DMS153 treated with DMSO at 0.1 percent for 48 hours (cell line): ENCODE data around the gene RHPN2.
A peak's percentile ranks its signal among the peaks of the same experiment; 100 is the strongest.
"Not testable (repeated sequence)": the region's sequence is repeated elsewhere in the genome, so short reads cannot be mapped to it uniquely, and the experiment has no call there.

Source experiments
- DNase-seq: peaks from one replicate; lab custom pipeline; 2025; ENCODE audit not compliant: unreplicated experiment; lab: John Stamatoyannopoulos, UW

Gene RHPN2

GRCh38 chr19:33032218-33032781, 32.4 kb downstream of the RHPN2 start:
- DNase-seq = no peak

DNA sequence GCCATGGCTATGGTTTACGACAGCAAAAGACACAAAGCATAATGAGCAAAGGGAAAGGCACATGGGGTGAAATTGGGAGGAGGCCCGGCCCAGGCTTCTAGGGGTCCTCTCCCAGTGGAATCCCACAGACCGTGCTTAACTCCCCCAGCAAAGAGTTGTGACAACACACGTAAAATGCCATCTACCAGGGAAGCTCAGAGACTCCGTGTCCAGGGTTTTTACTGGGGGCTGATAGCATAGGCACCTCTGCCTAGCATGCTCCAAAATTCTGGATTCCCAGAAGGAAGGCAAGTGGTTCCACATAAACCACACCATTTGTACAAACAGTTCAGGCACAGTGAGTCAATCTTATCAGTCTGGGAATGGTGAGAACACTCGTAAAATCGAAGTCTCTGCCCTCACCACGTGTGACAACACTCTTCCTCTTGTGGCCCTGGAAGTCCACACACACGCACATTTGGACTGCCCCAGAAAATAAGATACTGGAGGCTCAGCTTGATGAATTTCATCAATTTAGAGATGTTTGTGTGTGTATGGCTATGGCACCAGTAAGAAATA, 34.9 kb downstream of the RHPN2 start:
- no peak for DNase-seq

DNA sequence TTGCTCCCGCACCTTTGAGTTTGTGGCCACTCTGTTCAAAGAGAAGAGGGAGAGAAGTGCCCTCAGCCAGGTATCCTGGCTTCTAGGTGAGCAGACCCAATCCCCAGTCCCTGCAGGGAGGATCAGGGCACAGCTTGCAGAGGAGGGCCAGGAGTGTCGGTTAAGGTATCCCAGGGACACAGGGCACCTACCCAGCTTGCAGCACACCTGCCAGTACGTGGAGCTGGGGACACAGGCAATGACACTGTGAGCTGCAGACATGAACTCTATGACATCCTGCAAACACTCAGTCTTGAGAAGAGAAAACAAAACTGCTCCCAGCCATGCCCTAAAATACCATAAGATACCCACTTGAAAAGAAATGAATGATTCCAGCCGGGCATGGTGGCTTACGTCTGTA, 38.1 kb downstream of the RHPN2 start:
- DNase-seq = not testable (repeated sequence)

DNA sequence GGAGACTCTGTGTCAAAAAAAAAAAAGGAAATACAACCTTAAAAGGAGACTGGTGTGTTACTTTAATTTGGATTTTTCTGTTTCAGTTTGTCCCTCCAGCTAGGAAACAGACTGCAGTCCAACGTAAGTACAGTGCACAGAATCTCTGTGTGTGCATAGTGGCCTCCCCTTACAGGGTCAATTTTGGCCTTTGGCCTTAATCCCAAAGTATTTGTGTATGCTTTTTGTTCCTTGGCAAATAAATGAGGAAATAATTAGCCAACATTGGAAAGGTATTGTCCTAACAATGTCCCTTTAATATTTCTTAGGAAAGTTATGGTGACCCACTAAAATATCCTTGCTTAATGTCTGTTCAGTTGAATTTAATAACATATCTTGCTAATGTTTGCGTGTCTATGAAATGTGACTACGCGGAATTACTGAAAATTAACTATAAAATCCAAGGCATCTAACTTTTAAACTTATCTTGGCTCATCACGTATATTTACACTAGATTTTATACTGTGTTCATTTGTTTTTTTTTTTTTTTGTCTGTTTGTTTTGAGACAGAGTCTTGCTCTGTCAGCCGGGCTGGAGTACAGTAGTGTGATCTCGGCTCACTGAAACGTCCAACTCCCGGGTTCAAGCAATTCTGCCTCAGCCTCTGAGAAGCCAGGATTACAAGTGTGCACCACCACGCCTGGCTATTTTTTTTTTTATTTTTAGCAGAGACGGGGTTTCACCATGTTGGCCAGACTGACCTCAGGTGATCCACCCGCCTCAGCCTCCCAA, 39.0 kb downstream of the RHPN2 start:
- DNase-seq = not testable (repeated sequence)

DNA sequence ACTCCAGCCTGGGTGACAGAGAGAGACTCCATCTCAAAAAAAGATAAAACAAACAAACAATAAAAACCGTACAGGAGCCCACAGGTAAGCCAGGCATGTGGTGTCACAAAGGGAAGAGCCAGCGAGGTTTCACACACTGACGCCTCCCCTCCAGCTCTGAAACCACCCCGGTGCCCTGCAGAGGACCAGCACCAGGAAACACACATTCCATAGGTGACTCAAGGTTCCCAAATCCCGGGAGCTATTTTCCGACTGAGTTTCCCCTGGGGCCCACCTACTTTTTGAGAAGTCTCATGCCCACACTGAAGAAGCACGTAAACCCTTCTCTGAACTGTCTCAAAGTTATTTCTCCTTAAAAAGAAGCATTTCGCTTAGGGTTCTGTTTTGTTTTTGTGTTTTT, 40.3 kb downstream of the RHPN2 start:
- DNase-seq = no peak

DNA sequence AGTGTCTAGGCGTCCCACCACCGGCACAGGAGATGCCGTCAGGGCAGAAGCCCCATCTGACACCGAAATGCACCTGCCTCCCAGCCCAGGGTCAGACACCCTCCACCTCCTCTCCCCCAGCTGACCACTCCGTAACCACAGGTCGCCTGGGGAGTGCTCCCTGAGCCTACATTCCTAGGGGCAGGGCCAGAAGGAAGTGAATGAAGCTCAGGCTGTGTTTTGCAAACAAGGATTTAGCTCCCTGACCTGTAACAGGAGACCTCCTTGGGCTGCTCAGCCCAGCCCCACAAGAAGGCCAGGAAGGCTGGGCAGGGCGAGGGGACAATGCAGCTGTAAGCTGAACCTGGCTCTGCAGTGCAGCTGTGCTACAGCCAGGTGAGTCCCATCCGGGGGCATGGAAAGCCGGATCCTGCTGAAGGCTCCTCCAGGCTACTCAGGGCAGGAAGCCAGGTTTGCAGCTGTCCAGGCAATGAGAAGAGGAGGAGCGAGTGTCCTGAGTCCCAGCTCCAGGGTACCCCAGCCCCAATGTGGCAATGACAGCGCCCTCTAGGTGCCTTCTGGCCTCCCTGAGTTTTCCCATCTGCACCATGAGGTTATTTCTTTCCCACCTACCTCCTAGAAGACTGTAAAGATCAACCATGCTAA, 42.1 kb downstream of the RHPN2 start:
- no peak for DNase-seq

- not testable (repeated sequence) for DNase-seq
Measured at GRCh38 chr19:33010891-33011290, 53.8 kb downstream of the RHPN2 start.

DNA sequence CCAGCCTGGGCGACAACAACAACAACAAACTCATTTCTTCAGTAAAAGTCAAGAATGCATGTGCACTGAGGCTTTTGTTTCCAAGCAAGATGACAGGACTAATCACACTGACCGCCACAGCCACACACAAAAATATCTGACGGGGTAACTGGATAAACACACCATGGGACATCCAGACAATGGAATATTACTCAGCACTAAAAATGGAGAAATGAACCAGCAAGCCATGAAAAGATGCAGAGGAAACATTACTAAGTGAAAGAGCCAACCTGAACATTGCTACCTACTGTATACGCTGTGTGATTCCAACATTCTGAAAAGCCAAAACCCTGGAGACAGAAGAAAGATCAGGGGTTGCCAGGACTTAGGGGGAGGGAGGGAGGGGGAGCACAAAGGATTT, 56.0 kb downstream of the RHPN2 start:
- DNase-seq = no peak

DNA sequence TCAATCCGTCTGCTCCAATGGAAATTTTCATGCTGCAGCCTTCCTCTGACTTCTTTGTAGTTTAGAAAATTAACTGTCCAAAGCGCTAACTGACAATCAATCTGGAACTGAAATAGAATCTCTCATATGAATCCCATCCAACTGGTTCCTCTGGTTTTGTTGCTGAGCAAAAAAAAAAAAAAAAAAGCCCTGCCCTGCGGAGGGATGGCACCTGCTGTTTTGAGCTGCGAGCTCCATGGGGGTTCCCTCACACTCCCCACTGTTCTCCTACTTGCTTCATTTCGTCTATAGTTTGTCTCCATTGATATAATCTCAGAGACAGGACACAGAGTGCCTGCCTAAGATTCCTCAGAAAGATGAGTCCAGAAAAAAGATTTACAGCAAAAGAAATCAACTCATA, 59.2 kb downstream of the RHPN2 start:
- DNase-seq = peak; percentile 22

DNA sequence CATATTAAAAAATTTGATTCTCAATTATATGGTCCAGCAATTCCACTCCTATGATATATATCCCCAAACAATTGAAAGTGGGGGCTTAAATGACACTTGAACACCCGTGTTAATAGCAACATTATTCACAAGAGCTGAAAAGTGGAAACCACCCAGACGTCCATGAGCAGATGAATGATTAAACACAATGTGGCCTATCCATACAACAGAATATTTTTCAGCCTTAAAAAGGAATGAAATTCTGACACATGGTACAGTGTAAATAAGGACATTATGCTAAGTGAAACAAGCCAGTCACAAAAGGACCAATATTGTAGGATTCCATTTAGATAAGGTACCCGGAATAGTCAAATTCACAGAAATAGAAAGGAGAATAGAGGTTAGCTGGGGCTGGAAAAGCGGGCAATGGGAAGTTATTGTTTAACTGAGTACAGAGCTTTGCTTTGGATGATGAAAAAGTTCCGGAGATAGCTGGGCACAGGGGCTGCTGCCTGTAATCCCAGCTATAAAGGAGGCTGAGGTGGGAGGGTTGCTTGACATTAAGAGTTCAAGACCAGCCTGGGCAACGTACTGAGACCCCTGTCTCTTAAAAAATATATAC, 61.2 kb downstream of the RHPN2 start:
- DNase-seq = not testable (repeated sequence)

DNA sequence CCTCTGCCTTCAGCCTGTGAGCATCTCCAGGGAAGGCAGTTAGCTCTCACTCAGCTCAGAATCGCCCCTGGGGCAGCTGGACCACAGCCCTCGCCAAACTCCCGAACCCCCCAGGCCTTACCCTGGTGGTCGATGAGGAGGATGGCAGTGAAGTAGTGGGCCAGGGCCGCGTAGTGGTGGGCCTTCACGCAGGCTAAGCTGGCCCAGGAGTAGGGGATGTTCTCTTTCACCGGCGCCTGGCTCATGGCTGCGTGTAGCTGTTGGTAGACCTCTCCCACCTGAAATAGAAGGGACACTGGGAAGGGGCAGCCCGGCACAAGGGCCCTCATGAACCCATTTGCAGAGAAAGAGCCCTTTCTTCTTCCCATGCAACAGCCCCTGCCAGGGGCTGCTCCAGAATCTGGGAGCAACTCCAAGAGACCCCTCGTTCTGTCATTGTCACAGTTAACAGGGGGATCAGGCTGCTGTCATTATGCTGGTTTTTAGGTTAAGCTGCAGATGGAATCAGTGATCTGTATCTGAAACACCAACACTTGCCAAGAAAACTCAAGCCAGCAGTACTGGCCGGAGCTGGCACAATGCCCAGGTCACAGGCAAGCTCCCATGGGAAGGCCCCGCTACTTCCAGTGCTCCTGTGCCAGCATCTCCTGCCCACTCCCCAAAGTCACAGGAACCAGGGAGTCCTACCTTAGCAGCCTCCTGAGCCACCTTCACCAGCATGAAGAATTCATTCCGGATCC, 62.4 kb downstream of the RHPN2 start:
- DNase-seq = not testable (repeated sequence)

- no peak for DNase-seq
Measured at GRCh38 chr19:33000910-33001309, 63.8 kb downstream of the RHPN2 start.

DNA sequence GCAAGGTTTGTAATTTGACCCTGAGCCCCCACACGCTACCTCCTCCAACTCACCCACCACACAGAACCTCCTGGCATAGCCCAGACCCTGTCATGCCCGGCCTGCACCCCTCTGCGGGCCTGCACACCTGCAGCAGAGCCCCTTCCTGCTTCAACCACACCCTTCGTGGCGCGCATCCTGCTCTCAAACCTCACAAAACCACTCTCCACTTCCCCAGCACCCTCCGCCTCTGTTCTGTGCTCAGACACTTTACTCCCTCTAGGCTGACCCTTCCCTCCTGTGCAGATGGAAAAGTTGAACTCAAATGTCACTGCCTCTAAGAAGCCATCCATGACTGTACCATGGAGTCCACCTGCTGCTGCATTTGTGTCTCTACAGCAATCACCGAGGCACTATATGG, 64.2 kb downstream of the RHPN2 start:
- DNase-seq = no peak

GRCh38 chr19:32998722-32999121, 66.0 kb downstream of the RHPN2 start:
- DNase-seq = no peak

GRCh38 chr19:32997716-32998355, 66.9 kb downstream of the RHPN2 start:
- DNase-seq = no peak

DNA sequence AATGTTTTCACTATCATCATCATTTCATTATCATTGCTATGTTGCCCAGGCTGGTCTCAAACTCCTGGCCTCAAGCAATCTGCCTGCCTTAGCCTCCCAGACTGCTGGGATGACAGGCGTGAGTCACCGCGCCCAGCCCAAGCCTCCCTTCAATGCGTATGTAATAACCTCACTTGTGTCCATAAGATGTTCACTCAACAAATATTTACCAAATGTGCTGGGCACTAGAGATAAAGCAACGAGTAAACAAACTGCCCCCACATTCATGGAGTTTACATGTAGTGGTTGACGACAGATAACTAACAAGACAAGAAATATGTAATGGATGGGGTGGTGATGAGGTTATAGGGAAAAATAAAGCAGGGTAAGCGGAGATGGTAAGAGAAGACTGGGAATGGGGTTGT, 67.6 kb downstream of the RHPN2 start:
- not testable (repeated sequence) for DNase-seq

- DNase-seq = not testable (repeated sequence)
Measured at GRCh38 chr19:32995966-32996365, 68.7 kb downstream of the RHPN2 start.

DNA sequence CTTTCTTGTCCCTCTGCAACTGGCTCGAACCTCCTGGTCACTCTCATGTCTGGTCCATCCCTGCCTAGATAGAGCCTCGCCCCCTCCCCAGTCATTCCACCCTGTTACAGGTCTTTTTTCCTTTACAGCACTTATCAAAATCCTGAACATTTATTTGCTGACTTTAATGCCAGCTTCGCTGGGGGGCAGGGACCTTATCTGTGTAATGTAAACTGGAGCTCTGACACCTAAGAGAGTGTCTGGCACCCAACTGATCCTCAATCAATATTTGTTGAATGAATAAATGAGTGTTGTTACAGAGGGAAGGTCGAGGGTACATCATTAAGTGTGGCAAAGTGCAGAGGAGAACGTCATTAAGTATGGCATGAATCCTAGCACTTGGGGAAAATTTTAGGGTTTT, 76.0 kb downstream of the RHPN2 start:
- no peak for DNase-seq

GRCh38 chr19:32988254-32988653, 76.4 kb downstream of the RHPN2 start:
- DNase-seq = not testable (repeated sequence)

- DNase-seq = not testable (repeated sequence)
Measured at GRCh38 chr19:32982488-32982887, 82.2 kb downstream of the RHPN2 start.
